Endothelial cell of umbilical vein (primary cell): Measurements from ENCODE around the gene MGAT4D. TPM values are rescaled to one million over a fixed set of nuclear protein-coding genes. Genes with fewer than 3 reads are reported as not detected.

Source experiments
- BruUV-seq: library from RNA; stranded (reverse); fragments of 400-500 nt; replicated peaks from 2 replicates; lab custom pipeline; 2021; lab: Mats Ljungman, UMichigan
- CTCF ChIA-PET: fragments of 300-600, 350-600 bp; sonication (Branson Sonifier 250); formaldehyde crosslinking; loops from one replicate; lab custom pipeline; 2021; ENCODE audit warnings: antibody characterized with exemption, inconsistent platforms; lab: Charles Lee
- POLR2A ChIA-PET: fragments of 300-600, 350-600 bp; sonication (Branson Sonifier 250); formaldehyde crosslinking; loops from one replicate; lab custom pipeline; 2021; ENCODE audit warnings: antibody characterized with exemption, inconsistent platforms; lab: Charles Lee
- DNase-seq: peaks from one replicate; pipeline ENCODE4 v3.0.0-alpha.2; 2011; ENCODE audit warnings: low read depth, low spot score
- FAIRE-seq: peaks from 2 replicates; lab custom pipeline; 2011; peaks lifted over from hg19 to GRCh38; lab: Jason Lieb, UNC
- H2AFZ ChIP-seq: 2 replicates; pipeline ENCODE4 v1.6.0; 2012; ENCODE audit warnings: low read depth, low read length, control low read depth, inconsistent platforms
- H3K27ac ChIP-seq: 2 replicates; pipeline ENCODE4 v1.5.1; 2011; ENCODE audit warnings: low read depth, mild to moderate bottlenecking, control low read depth, low read length, moderate library complexity; ENCODE audit not compliant: insufficient read depth
- H3K27me3 ChIP-seq, 2 experiments: 2 replicates each; pipeline versions ENCODE4 v1.6.0 to v1.6.1; 2011; ENCODE audit warnings: low read length in 2 of 2, mixed read lengths in 1 of 2; ENCODE audit not compliant: control insufficient read depth in 2 of 2, insufficient read depth in 2 of 2
- H3K36me3 ChIP-seq, 2 experiments: 2 replicates in 1 of 2; 3 replicates in 1 of 2; pipeline ENCODE4 v1.5.1; 2011; ENCODE audit warnings: low read length in 2 of 2, mild to moderate bottlenecking in 1 of 2, moderate library complexity in 1 of 2; ENCODE audit not compliant: control insufficient read depth in 2 of 2, insufficient read depth in 2 of 2; ENCODE audit errors: extremely low read depth in 1 of 2
- H3K4me1 ChIP-seq: 3 replicates; pipeline ENCODE4 v1.5.1; 2011; ENCODE audit warnings: mild to moderate bottlenecking, low read length; ENCODE audit not compliant: control insufficient read depth, insufficient read depth; ENCODE audit errors: extremely low read depth
- H3K4me2 ChIP-seq: 2 replicates; pipeline ENCODE4 v1.6.1; 2011; ENCODE audit warnings: low read length, control low read depth, mixed read lengths; ENCODE audit not compliant: insufficient read depth
- H3K4me3 ChIP-seq, 3 experiments: fragments of 200-600 bp in 1 of 3; sonication (generic), shearing (Covaris generic) in 1 of 3; replicated peaks in 1 of 3; 2 replicates each; pipeline ENCODE4 v1.5.1; 2011 to 2016; ENCODE audit warnings: control low read depth in 3 of 3, low read length in 3 of 3, mild to moderate bottlenecking in 2 of 3, inconsistent platforms in 1 of 3, low read depth in 1 of 3, moderate library complexity in 1 of 3; ENCODE audit not compliant: insufficient read depth in 1 of 3
- H3K79me2 ChIP-seq: 2 replicates; pipeline ENCODE4 v1.6.0; 2012; ENCODE audit warnings: low read length, inconsistent platforms; ENCODE audit not compliant: control insufficient read depth, insufficient read depth
- H3K9ac ChIP-seq: replicated peaks from 2 replicates; pipeline ENCODE3; 2011; ENCODE audit warnings: low read length, control low read depth; ENCODE audit not compliant: insufficient read depth; ENCODE audit errors: extremely low read depth
- H3K9me1 ChIP-seq: replicated peaks from 3 replicates; pipeline ENCODE4 v1.6.0; 2011; ENCODE audit warnings: mild to moderate bottlenecking, low read length; ENCODE audit not compliant: control insufficient read depth, insufficient read depth; ENCODE audit errors: extremely low read depth
- H3K9me3 ChIP-seq: replicated peaks from 2 replicates; pipeline ENCODE4 v1.5.1; 2012; ENCODE audit warnings: low read length, inconsistent platforms; ENCODE audit not compliant: control insufficient read depth, insufficient read depth
- H4K20me1 ChIP-seq: replicated peaks from 2 replicates; pipeline ENCODE3; 2011; ENCODE audit warnings: mild to moderate bottlenecking, low read length; ENCODE audit not compliant: control insufficient read depth, insufficient read depth; ENCODE audit errors: extremely low read depth
- EZH2 ChIP-seq: IDR thresholded peaks from 2 replicates; pipeline ENCODE4 v1.6.1; 2012; ENCODE audit warnings: borderline replicate concordance, low read depth, mild to moderate bottlenecking, moderate library complexity, low read length, inconsistent platforms; ENCODE audit not compliant: severe bottlenecking
- FOS ChIP-seq: IDR thresholded peaks from 2 replicates; pipeline ENCODE4 v1.6.1; 2011; ENCODE audit warnings: mild to moderate bottlenecking, low read length, moderate library complexity, borderline replicate concordance; ENCODE audit not compliant: insufficient read depth
- GATA2 ChIP-seq: IDR thresholded peaks from 2 replicates; pipeline ENCODE4 v1.7.0; 2011; ENCODE audit warnings: low read depth, mild to moderate bottlenecking, moderate library complexity, mixed read lengths, low read length; ENCODE audit not compliant: insufficient read length, insufficient read depth
- JUN ChIP-seq: IDR thresholded peaks from 2 replicates; pipeline ENCODE4 v1.6.1; 2011; ENCODE audit warnings: borderline replicate concordance, low read depth; ENCODE audit not compliant: insufficient read length, insufficient read depth
- MYC ChIP-seq: IDR thresholded peaks from one replicate; pipeline ENCODE4 v1.6.1; 2011; ENCODE audit warnings: mild to moderate bottlenecking, low read depth, low read length
- POLR2A ChIP-seq: IDR thresholded peaks from 2 replicates; pipeline ENCODE4 v1.6.1; 2012; ENCODE audit warnings: low read depth, mild to moderate bottlenecking, control low read depth, low read length
- POLR2AphosphoS5 ChIP-seq: IDR thresholded peaks from 2 replicates; pipeline ENCODE4 v1.6.1; 2012; ENCODE audit warnings: low read depth, mild to moderate bottlenecking, control low read depth, low read length, moderate library complexity; ENCODE audit not compliant: insufficient read depth
- dilution Hi-C: fragments of 300-500 bp; cut with MboI; formaldehyde crosslinking; loops from one replicate; pipeline ENCODE4 v1.15.0; 2019; ENCODE audit warnings: low sequenced_read_pairs; ENCODE audit not compliant: extremely low pct_ligation_motif_present
- intact Hi-C: fragments of 100-400 bp; cut with micrococcal nuclease; formaldehyde crosslinking; loops from one replicate; pipeline ENCODE4 v1.10.0; 2022
- polyA plus RNA-seq, 4 experiments: library from polyadenylated mRNA; depleted of rRNA in 3 of 4; stranded (reverse) in 3 of 4; unstranded in 1 of 4; fragments of >200 nt; gene quantifications; 2 replicates each; pipeline versions ENCODE4 v1.2.1 to v1.2.3, GENCODE V29; 2011 to 2012; ENCODE audit warnings: missing spikeins in 1 of 4
- total RNA-seq: library from RNA; stranded (reverse); gene quantifications from 2 replicates; pipeline ENCODE4 v1.2.3, GENCODE V29; 2021

MGAT4D gene
- total and polyA plus RNA-seq, 2 donors (not counting 3 experiments of a cell fraction or from before 2014, with no cell fraction given): not detected

- no peak overlapping the region for H3K9ac ChIP-seq
- no peaks in the 10 kb centered on the region for H4K20me1 ChIP-seq
- no peaks in the 10 kb centered on the region for H3K27me3 ChIP-seq
- H3K9me3 ChIP-seq: no peaks in the 10 kb centered on the region
- intact Hi-C loops (no loop called here), dilution Hi-C loops (no loop called here)
- H3K4me2 ChIP-seq: no peak overlapping the region
- no peaks in the 10 kb centered on the region for H3K36me3 ChIP-seq
- H3K9me1 ChIP-seq: no peaks in the 10 kb centered on the region
- ChIA-PET CTCF (no interaction called here), POLR2A (no interaction called here)
- no peak overlapping the region for H2AFZ ChIP-seq
- TF ChIP-seq MYC: no peak
- TF ChIP-seq POLR2A: no peak
- TF ChIP-seq POLR2AphosphoS5: no peak
- no peak for TF ChIP-seq EZH2
- TF ChIP-seq FOS: no peak
- no peak for TF ChIP-seq JUN
- no peak for TF ChIP-seq GATA2
- FAIRE-seq (no peak), DNase-seq (no peak)
- no peaks in the 10 kb centered on the region for H3K79me2 ChIP-seq
- BruUV-seq: no TSS peak
- no peak overlapping the region for H3K4me3 ChIP-seq
- no peak overlapping the region for H3K27ac ChIP-seq
- peaks cover 9% of the 10 kb centered on the region for H3K4me1 ChIP-seq
Observed at GRCh38 chr4:140529434-140529833, 31.3 kb upstream of the MGAT4D start.
